ENCODE results near the gene EHD2. TPM values are rescaled to one million over a fixed set of nuclear protein-coding genes. Genes with fewer than 3 reads are reported as not detected.
"Not testable (repeated sequence)": the region's sequence is repeated elsewhere in the genome, so short reads cannot be mapped to it uniquely, and the experiment has no call there.

The EHD2 gene
- total RNA-seq, 4 donors from 2014 or later: 72.0 to 198 (median 82.9) TPM

GRCh38 chr19:47761566-47761965, 48.3 kb downstream of the EHD2 start:
- H3K4me3 ChIP-seq: no peak overlapping the region
- intact Hi-C loops (cut with DNase I; ENCODE audit: low total_unique reads): no loop called here
- H3K27ac ChIP-seq: no peak overlapping the region
- no peak for TF ChIP-seq POLR2A (IDR thresholded peaks at IDR 0.05)
- TF ChIP-seq CTCF (IDR thresholded peaks at IDR 0.05): no peak
- no peaks in the 10 kb centered on the region for H3K4me1 ChIP-seq
- no peaks in the 10 kb centered on the region for H3K27me3 ChIP-seq
- DNase-seq: no peak
- no peaks in the 10 kb centered on the region for H3K36me3 ChIP-seq
- no peaks in the 10 kb centered on the region for H3K9me3 ChIP-seq

GRCh38 chr19:47762151-47762550, 48.9 kb downstream of the EHD2 start:
- peak overlapping the region in 1 of 2 donors; percentile 37 for H3K27ac ChIP-seq
- no peaks in the 10 kb centered on the region for H3K4me1 ChIP-seq
- intact Hi-C loops (cut with DNase I; ENCODE audit: low total_unique reads): no loop called here
- DNase-seq: no peak
- no peak overlapping the region for H3K4me3 ChIP-seq
- TF ChIP-seq POLR2A (IDR thresholded peaks at IDR 0.05): no peak
- no peaks in the 10 kb centered on the region for H3K9me3 ChIP-seq
- no peaks in the 10 kb centered on the region for H3K27me3 ChIP-seq
- H3K36me3 ChIP-seq: no peaks in the 10 kb centered on the region

- no peaks in the 10 kb centered on the region for H3K36me3 ChIP-seq
- H3K4me1 ChIP-seq: no peaks in the 10 kb centered on the region
- DNase-seq: peak; percentile 54 to 59
- peak overlapping the region in 1 of 2 donors; percentile 37 for H3K27ac ChIP-seq
- no peaks in the 10 kb centered on the region for H3K27me3 ChIP-seq
- H3K9me3 ChIP-seq: no peaks in the 10 kb centered on the region
- H3K4me3 ChIP-seq: no peak overlapping the region
- TF ChIP-seq POLR2A (IDR thresholded peaks at IDR 0.05) (no peak), CTCF (IDR thresholded peaks at IDR 0.05) (no peak)
- intact Hi-C loops (cut with DNase I; ENCODE audit: low total_unique reads): no loop called here
Measured at GRCh38 chr19:47762615-47763308, 49.5 kb downstream of the EHD2 start.

GRCh38 chr19:47764705-47765104, 51.5 kb downstream of the EHD2 start:
- H3K4me1 ChIP-seq; H3K4me3 ChIP-seq; intact Hi-C loops (cut with DNase I; ENCODE audit: low total_unique reads); DNase-seq; H3K27me3 ChIP-seq; H3K36me3 ChIP-seq; H3K9me3 ChIP-seq; H3K27ac ChIP-seq: not testable (repeated sequence)

GRCh38 chr19:47765523-47766358, 52.5 kb downstream of the EHD2 start:
- Histone ChIP-seq H3K4me1 (no peaks in the 10 kb centered on the region), H3K27me3 (no peaks in the 10 kb centered on the region), H3K36me3 (no peaks in the 10 kb centered on the region), H3K9me3 (no peaks in the 10 kb centered on the region), H3K27ac (no peak overlapping the region), H3K4me3 (no peak overlapping the region)
- peak; percentile 65 to 66 for DNase-seq
- intact Hi-C loops (cut with DNase I; ENCODE audit: low total_unique reads): no loop called here
- TF ChIP-seq CTCF (IDR thresholded peaks at IDR 0.05) (peak; percentile 71 to 85 (median 75)), POLR2A (IDR thresholded peaks at IDR 0.05) (no peak)

- intact Hi-C loops (cut with DNase I; ENCODE audit: low total_unique reads): no loop called here
- Histone ChIP-seq H3K4me3 (no peak overlapping the region), H3K27me3 (no peaks in the 10 kb centered on the region), H3K36me3 (no peaks in the 10 kb centered on the region), H3K4me1 (no peaks in the 10 kb centered on the region), H3K9me3 (no peaks in the 10 kb centered on the region), H3K27ac (no peak overlapping the region)
- no peak for DNase-seq
- TF ChIP-seq CTCF (IDR thresholded peaks at IDR 0.05) (no peak), POLR2A (IDR thresholded peaks at IDR 0.05) (no peak)
Measured at GRCh38 chr19:47766359-47766620, 53.1 kb downstream of the EHD2 start.
